Umbilical cord (tissue), 2 donors: Measurements from ENCODE around the gene KRI1. TPM values are rescaled to one million over a fixed set of nuclear protein-coding genes. Genes with fewer than 3 reads are reported as not detected.
"Not testable (repeated sequence)": the region's sequence is repeated elsewhere in the genome, so short reads cannot be mapped to it uniquely, and the experiment has no call there.

ENCODE experiments used
- DNase-seq: peaks from one replicate; pipeline ENCODE4 v3.0.0-alpha.2; 2015; ENCODE audit warnings: low spot score
- total RNA-seq: library from RNA; depleted of rRNA; stranded (reverse); fragments of >200 nt; gene quantifications from one replicate; pipeline ENCODE4 v1.2.3, GENCODE V29; 2014; ENCODE audit warnings: low replicate concordance; ENCODE audit not compliant: insufficient read depth

KRI1 gene
- total RNA-seq, 1 donor from 2014 or later: 1.9 TPM

- no peak for DNase-seq
Measured at GRCh38 chr19:10550336-10550735, 15.5 kb downstream of the KRI1 start.

GRCh38 chr19:10549733-10550132, 16.1 kb downstream of the KRI1 start:
- DNase-seq: no peak

- DNase-seq: no peak
Measured at GRCh38 chr19:10548746-10549276, 17.0 kb downstream of the KRI1 start.

- no peak for DNase-seq
Measured at GRCh38 chr19:10546817-10547216, 19.0 kb downstream of the KRI1 start.

GRCh38 chr19:10544753-10545251, 21.0 kb downstream of the KRI1 start:
- no peak for DNase-seq

- no peak for DNase-seq
Measured at GRCh38 chr19:10544242-10544752, 21.5 kb downstream of the KRI1 start.

GRCh38 chr19:10543420-10544241, 22.2 kb downstream of the KRI1 start, which contains the start of gene ATG4D:
Gene ATG4D, plus strand, starts transcription at chr19:10543904. Its CDS starts 187 bp downstream, at chr19:10544091.
- peak; percentile 72 for DNase-seq

GRCh38 chr19:10543059-10543419, 22.8 kb downstream of the KRI1 start:
- no peak for DNase-seq

GRCh38 chr19:10539016-10539415, 26.8 kb downstream of the KRI1 start:
- not testable (repeated sequence) for DNase-seq

GRCh38 chr19:10538204-10538983, 27.4 kb downstream of the KRI1 start:
- DNase-seq: no peak

GRCh38 chr19:10537668-10538067, 28.1 kb downstream of the KRI1 start:
- no peak for DNase-seq

- DNase-seq: no peak
Measured at GRCh38 chr19:10535613-10536012, 30.2 kb downstream of the KRI1 start.

- peak; percentile 97 for DNase-seq
Measured at GRCh38 chr19:10533646-10534386, 32.0 kb downstream of the KRI1 start.

- no peak for DNase-seq
Measured at GRCh38 chr19:10532457-10532856, 33.4 kb downstream of the KRI1 start.

- DNase-seq: not testable (repeated sequence)
Measured at GRCh38 chr19:10526887-10527286, 38.9 kb downstream of the KRI1 start.

- DNase-seq: no peak
Measured at GRCh38 chr19:10525636-10526035, 40.2 kb downstream of the KRI1 start.

- DNase-seq: no peak
Measured at GRCh38 chr19:10523135-10523636, 42.6 kb downstream of the KRI1 start.

- DNase-seq: no peak
Measured at GRCh38 chr19:10521461-10522171, 44.2 kb downstream of the KRI1 start.

- DNase-seq: no peak
Measured at GRCh38 chr19:10520652-10521318, 45.0 kb downstream of the KRI1 start.

GRCh38 chr19:10519421-10519820, 46.4 kb downstream of the KRI1 start:
- DNase-seq: no peak
